Loucy (cell line): ENCODE results near the gene XCL2.

ENCODE experiments used
- EZH2phosphoT487 ChIP-seq: fragments of 200-600 bp; IDR thresholded peaks from 2 replicates; pipeline ENCODE4 v1.6.1; 2018; ENCODE audit warnings: antibody characterized with exemption, mild to moderate bottlenecking, moderate library complexity, borderline replicate concordance
- TF ChIP-seq, protein P1 (sequence below): fragments of 200-600 bp; sonication (generic); conservative IDR thresholded peaks from 2 replicates; pipeline ENCODE4 v1.5.1; 2014; ENCODE audit warnings: mild to moderate bottlenecking, antibody characterized with exemption, low read length

DNA sequence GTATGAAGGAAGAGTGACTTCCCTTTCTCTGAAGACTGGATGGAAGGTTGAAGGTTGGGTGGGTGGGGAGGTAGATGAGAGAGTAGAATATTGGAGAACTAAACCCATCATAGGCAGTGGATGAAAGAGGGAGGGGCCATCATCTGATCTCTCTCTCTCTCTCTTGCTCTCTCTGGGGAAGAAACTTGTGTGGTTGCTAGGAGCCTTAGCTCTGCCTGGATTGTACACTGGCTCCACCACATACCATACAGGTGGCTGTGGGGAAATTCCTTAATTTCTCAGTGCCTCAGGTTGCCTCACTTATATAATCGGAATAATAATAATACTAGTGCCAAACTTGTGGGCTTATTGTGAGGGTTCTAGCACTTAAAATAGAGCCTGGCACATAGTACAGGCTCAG, 42.1 kb upstream of the XCL2 start:
- TF ChIP-seq, protein P1, sequence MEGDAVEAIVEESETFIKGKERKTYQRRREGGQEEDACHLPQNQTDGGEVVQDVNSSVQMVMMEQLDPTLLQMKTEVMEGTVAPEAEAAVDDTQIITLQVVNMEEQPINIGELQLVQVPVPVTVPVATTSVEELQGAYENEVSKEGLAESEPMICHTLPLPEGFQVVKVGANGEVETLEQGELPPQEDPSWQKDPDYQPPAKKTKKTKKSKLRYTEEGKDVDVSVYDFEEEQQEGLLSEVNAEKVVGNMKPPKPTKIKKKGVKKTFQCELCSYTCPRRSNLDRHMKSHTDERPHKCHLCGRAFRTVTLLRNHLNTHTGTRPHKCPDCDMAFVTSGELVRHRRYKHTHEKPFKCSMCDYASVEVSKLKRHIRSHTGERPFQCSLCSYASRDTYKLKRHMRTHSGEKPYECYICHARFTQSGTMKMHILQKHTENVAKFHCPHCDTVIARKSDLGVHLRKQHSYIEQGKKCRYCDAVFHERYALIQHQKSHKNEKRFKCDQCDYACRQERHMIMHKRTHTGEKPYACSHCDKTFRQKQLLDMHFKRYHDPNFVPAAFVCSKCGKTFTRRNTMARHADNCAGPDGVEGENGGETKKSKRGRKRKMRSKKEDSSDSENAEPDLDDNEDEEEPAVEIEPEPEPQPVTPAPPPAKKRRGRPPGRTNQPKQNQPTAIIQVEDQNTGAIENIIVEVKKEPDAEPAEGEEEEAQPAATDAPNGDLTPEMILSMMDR = no peak
- no peak for TF ChIP-seq EZH2phosphoT487
